HG02884 (cell line): ENCODE measurements around the gene CCDC136.

ENCODE experiments used
- ATAC-seq: cut with Tn5 transposase; IDR thresholded peaks from one replicate; pipeline ENCODE4 v1.9.1; 2021; ENCODE audit warnings: mild to moderate bottlenecking, moderate library complexity; ENCODE audit not compliant: unreplicated experiment

CCDC136 gene

DNA sequence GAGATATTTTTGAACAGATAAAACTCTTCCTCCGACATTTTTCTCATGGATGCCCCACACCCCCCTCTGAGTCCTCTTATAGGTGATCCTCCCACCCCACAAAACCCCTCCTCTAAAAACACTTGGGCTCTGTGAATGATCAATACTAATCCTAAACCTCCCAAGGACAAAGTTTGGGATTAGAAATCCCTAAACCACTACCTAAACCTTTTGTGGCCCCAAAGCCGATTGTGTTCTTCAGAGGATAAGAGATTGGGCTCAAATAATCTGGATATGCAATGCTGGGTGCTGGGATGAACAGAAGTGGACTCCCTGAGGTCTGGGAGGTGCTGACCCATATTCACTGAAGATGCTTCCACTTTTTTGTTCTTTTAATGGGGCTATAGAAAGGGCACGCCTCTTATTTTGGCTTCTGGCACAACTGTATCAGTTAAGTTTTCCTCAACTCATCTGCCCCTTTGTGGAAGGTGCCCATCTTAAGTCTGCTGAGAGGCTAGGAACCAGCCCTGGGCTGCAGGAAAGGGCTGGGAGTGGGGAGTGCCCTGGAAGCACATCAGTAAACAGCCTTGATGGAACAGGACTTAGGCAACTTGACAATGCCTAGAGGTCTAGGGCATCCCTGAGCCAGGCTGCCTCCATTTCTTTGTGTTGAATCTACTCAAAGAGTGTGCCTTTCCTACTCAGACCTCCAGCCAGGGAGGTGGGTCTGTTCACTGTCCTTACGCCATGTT lies 15.9 kb upstream of the CCDC136 start, which contains the start of gene OPN1SW:
Gene OPN1SW (minus strand): TSS at position 51 of the 731 bp plus-strand sequence. CDS start 13 bp downstream, at position 38.
- ATAC-seq: no peak

DNA sequence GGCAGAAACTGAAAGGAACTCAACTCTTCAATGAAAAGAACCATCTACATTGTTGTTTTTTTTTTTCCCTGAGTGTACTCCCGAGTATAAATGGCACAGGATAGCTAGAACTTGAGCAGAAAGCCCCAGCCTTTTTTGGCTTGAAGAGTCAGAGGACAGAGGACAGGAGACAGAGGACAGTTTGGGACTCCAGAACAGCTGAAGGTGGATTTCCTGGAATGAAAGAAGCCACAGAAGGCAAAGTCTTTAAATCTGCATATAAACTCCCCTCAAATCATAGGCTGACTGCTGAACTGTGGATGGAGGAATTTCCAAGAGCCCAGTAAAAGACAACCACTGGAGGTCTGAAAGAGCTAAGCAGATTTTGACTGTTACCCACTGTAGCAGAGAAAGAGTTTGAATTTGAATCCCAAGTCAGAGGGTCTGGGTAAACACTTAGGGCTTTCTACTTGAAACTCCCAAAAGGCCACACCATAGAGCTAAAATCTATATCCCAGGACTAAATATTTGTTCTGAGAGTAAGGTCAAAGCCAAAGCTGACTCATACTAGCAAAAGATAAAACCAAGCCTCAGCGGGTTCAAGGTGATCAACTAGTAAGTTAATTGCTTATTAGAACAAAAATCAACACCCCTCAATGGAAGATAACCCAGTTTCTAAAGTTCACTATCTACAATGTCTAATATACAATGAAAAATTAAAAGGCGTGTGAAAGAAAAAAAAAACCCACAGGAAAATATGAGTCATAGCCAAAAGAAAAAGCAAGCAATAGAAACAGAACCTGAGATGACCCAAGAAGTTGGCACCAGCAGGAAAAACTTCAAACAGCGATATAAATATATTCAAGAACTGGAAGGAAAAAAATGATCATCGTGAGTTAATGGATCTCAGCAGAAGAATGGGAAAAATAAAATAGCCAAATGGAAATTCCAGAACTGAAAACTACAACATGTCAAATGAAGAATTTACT lies 14.3 kb upstream of the CCDC136 start:
- ATAC-seq: no peak

DNA sequence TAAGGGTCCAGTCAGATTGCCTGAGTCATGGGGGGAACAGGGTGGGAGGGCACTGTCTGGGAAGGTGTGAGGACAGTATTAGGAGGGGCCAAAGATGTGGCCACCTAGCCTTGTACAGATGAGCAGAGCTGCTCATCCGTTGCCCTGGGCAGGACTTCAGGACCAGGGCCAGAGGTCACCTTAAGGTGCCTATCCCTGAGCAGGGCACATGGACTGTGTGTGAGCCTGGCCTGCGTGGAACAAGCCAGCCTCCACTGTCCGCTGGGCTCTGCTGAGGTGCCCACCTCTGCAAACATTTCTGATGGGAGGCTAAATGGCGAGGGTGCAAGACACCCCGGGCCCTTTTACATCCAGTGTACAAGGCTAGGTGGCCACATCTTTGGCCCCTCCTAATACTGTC lies 12.8 kb upstream of the CCDC136 start:
- no peak for ATAC-seq

DNA sequence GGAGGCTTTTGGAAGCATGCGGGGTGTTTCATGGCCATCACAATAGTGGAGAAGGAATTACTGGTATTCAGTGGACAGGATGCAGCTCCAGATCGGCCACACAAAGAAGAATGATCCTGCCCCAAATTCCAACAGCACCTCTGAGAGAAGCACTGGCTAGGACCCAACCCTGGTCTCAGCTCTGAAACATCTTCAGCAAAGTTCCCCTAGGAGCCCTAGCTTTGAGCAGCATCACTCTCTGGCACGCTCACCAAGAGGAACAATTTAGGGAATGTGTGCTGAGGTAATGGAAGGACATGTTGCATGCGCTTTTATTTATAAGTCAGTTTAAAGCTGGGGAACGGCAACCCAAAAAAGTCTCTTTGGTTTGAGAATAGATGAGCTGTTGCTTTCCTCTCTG lies 10.6 kb upstream of the CCDC136 start:
- no peak for ATAC-seq

DNA sequence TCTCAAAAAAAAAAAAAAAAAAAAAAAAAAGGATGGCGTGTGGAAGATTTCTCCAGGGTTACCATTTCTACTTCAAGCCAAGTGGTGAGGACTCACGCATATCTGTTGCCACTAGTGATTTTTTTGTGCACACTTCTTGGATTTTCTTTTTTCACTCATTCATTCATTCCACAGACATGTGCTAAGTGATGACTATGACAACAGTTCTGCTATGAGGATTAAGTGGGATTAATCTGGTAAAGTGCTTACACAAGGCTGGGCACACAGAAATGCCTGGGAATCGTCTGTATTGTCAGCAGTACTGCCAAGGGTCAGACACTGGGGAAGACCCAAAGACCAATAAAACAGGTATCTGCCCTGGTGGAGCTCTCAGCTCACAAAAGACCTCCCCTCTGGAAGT lies 9.9 kb upstream of the CCDC136 start:
- ATAC-seq: no peak

DNA sequence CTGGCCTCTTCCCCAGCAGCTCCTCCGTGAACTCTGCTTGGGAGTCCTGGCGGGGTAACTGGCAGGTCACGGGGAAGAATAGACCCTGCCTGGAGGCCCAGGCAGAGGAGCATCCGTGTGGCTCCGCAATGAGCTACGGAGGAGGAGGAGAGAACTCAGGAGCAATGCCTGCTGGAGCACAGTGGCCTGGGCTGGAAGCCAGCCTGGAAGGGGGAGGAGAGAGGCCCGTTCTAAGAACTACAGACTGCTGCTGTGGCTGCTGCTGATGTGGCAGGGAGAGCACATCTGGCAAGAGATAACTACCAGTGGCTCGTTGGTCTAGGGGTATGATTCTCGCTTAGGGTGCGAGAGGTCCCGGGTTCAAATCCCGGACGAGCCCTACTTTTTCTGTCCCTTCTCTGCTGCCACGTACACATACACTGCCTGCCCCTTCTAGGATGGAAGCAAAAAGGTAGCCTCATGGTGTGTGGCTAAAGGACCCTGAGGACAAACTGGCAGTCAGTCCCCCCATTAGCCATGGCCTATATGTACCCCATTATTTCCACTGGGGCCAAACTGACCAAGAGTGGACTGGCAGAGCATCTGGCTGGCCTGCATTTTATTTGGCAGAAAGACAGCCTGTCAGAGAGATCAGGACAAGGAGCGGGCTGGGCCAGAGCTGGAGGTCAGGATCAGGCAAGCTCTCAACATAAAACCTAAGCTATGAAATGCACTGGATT lies 8.5 kb upstream of the CCDC136 start:
- no peak for ATAC-seq

DNA sequence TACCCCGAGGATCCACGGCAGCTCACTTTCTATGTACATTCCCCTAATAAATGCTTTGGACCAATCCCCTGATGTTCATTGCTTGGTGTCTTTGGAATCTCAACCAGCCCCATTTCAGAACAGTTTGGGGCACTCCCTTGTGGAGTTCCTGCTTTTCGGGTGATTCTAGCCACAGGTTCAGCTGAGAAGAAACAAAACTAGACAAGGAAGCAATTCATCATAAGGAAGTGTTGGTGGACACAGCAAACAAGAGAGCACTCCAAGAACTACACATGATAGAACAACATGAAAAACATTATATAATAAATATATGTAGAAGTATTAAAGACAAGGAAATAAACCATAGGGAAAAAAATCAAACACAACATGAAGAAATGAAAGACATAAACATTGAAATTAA lies 6.0 kb upstream of the CCDC136 start:
- no peak for ATAC-seq

DNA sequence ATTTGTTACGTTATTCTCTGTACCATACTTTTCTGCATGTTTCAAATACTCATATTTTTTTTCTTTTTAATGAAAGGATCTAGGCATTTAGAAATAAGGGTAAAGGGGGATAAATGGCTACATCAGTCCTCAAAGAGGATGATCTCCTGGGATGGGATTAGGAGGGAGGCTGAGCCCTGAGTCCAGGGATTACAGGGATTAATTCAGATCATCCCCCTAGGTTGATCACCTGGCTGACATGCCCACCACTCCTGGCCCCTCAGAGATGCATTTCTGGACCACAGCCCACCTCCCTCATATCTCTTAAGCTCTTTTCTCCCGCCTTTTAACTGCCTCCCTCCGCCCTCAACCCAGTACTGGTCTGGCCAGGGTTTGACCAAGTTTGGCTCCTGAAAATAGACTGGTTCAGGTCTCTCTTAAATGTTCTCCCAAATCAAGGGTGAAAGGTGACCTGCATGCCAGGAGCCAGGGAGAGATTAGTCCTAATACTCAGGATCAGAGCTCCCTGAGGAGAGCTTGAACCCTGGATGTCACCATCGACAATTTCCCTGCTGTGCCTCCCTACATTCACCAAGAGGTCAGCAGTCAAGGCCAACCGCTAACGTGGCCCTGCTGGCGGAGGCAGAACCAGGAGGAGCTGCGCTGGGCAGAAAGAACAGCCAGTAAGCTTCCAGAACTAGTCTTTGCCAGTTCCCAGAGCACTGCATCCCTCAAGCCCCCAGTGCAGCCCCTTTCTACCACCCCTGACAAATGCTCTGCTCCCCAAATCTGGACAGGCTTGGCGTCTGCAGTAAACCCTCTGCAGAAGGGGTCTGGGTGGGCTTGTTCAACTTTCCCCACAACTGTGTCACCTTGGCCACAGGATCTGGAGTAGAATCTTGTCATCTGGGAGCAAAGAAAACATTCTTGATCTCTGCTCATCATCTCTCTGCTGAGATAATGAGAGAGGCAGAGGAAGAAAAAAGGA lies 3.0 kb upstream of the CCDC136 start:
- no peak for ATAC-seq

DNA sequence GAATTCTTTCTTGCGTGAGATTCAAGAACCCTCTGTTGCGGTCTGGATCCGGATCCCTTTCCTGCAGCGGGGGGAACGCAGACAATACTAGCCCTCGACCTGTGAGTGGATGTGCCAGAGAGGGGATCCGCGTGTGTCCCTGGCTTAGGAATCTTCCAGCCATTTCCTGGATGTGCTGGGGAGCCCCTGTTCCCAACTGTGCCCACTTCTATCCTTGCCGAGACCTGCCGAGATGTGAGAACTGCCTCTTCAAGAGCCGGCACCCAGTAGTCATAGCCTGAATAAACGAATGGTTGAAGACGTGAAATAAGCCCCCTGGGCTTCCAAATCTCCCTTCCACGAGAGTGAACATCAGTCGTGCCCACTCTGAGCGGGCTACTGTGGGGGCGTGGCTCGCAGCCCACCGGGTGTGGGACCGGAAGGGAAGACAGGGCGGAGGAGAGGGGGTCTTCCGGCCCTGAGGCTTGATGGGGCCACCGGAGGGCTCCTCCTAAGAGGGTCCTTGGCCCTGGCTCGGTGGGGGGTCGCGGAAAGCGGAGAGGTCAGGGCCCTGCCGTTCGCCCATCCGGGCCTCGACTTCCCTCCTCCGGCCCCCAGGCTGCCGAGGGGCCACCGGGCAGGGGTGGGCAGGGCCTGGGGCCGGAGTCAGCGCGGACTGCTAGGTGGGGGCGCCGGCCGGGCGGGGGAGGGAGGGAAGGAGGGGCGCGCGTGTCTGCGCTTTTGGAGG lies 1.3 kb upstream of the CCDC136 start:
- ATAC-seq: no peak

DNA sequence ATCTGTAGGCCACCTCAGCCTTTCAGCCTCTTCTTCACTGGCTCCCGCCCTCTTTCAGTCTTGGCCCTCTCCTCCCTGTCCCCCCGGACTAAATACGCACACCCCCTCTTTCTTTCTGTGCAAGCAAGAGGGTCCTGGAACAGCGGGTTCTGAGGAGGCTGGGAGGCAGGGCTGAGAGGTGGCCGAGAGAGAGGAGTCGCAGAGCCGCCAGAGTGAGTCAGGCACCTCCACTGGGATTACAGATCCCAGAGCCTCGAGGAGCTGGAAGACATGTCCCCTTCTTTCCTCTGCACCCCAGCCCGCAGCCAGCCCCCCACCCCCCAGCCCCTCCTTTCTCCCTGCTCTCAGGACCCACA lies 182 bp downstream of the CCDC136 start:
- ATAC-seq: no peak

DNA sequence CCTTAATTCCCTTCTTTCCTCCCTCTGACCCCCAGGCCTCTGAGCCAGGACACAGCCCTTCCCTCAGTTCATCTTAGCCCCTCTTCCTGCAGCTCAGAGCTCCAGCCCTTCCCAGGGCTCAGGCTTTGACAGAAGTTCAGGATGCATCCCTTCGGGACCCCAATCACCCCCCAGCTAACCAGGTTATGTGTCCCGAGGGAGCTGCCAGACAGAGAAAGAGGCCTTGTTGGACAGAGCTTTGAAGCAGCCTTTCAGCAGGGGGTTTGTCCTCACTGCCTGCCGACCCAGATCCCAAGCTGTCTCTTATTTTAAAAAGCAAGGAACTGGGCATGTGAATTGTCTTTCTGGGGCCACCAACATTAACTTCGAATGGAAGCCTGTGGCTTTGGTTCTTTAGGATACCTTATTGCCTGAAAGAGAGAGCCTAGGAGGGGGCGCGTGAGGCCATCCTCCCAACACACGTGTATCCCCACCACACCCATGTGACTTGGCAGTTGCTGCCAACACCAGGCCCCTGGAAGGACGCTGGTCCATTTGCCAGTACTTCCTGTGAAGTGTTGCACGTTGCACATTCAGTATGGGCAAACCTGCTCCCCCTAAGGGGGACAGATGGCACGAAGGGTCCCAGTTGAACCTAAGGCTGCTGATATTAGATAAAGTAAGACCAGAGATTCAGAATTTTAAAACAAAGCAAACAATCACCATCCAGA lies 858 bp downstream of the CCDC136 start:
- ATAC-seq: no peak

DNA sequence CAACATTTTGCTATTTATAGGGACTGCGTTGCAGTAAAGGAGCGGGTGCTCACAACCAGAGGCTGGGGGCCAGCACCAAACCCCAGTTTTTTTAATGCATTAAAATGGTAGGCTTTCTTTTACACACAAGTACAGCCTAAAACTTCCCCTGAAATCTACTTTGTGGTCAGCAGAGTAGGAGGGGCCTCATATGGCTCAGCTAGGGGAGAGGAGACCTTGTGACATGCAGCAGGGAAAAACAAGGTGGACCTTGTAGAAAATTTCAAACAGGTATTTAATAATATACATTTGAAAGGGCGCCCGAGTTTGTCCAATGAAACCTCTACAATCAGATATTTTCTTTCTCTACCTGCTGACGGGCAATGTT lies 1.4 kb downstream of the CCDC136 start:
- no peak for ATAC-seq

DNA sequence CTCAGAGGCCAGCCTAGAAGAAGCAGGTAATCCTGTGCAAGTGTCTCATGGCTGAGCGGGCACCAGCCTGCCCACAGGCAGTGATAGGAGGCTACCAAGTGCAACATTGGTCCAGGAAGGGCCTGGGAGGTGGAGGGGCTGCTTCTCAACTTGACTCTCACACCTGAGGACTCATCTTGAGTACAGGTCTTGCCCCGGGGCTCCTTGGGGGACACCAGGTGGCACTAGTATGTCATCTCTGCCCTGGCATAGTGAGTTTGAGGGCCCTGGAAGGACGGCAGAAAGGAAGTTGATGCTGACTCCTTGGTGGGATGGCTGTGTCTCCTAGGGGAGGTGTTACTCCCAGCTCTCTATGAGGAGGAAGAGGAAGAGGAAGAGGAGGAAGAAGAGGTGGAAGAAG lies 2.3 kb downstream of the CCDC136 start:
- ATAC-seq: no peak

DNA sequence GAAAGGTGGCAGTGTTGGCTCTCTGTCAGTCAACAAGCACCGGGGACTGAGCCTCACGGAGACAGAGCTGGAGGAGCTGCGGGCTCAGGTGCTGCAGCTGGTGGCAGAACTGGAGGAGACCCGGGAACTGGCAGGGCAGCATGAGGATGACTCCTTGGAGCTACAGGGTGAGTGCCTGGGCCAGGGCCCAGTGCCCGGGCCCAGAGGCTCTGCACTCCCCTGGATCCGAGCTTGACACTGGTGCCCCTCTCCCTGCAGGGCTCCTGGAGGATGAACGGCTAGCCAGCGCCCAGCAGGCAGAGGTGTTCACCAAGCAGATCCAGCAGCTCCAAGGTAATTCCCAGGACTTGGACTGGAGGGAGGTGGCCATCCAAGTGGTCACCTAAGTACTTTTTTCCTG lies 2.7 kb downstream of the CCDC136 start:
- ATAC-seq: no peak

DNA sequence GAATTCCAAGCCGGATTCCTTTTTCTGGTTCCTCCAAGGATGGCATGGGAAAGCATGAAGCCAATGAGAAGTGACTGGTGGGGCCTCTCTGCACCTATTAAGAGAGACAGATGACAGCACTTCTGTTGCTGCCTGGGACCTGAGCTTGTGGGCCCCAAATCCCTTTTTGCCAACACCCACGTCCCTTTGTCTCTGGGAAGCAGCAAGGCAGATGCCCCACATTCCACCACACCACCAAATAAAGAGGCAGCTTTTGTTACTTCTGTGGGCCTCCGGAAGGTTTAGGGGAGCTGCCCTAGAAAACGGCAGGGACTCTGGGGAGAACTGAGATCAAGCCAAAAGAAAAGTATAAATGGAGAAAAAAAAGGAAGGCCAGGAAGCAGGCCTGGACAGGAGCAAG lies 3.4 kb downstream of the CCDC136 start:
- ATAC-seq: no peak

DNA sequence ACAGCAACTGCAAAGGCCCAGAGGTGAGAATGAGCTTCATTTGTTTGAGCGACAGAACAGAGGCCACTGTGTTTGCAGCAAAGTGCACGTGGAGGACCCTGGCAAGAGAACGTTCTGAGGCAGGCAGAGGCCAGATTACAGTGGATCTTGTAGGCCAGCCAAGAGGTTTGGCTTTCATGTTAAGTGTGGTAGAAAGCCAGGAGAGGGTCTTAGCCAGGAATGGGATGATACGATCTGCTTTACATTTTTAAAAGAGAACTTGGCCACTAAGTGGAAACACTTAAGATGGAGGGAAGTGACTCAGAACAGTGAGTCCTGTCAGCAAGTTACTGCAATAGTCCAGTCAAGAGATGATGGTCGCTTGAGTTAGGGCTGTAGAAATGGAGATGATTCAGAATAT lies 4.6 kb downstream of the CCDC136 start:
- ATAC-seq: no peak

DNA sequence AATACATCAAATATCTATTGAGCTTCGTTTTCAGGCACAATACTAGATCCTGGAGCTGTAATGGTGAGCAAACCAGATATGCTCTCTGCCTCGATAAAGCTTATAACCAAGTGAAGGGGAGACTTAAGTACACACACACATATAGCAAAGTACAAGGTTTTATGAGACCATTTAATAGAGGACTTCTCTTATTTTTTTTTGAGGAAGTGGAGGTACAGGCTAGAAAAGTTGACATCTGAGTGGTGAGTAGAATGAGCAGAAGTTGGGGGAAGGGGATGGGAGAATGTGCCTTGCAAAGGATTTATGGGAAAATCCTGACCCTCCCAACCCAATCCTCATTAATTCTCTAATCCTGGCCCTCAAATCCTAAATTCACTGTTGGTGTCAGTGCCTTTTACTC lies 7.7 kb downstream of the CCDC136 start:
- ATAC-seq: no peak

DNA sequence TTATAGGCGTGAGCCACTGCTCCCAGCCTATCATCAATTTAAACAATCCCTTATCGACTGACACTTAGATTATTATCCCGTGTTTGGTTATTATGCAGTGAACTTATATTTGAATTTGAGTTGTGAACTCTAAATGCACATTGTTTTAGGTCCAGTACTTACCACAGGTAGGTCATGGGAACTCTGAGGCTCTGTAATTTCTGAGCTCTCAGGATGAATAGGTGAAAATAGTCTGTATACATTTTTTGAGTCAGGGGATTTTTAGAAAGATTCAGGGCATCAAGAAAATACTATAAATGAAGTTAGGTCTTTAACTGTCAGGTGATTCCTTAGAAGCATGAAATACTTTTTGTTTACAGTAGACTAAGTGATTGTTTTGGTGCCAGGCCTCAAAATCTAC lies 8.8 kb downstream of the CCDC136 start:
- ATAC-seq: no peak

DNA sequence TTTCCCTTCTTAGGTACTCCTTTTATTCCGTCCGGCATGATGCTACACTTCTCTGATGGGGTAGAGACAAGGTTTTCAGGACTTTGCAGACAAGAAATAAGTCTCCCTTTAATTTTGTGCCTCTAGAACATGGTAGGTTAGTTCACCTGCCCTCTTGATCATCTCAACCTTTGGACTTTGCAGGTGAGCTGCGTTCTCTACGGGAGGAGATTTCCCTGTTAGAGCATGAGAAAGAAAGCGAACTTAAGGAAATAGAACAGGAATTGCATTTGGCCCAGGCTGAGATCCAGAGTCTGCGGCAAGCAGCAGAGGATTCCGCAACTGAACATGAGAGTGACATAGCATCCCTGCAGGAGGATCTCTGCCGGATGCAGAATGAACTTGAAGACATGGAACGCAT lies 9.2 kb downstream of the CCDC136 start:
- ATAC-seq: no peak
